Vagina (tissue), 2 donors: ENCODE data around the gene GRM8. TPM values are rescaled to one million over a fixed set of nuclear protein-coding genes. Genes with fewer than 3 reads are reported as not detected.

ENCODE experiments used
- DNase-seq, 2 donors: peaks; one replicate each; pipeline ENCODE4 v3.0.0-alpha.2; 2017; ENCODE audit errors: extremely low spot score in 2 of 2
- H3K27ac ChIP-seq: fragments of 200-600 bp; sonication (generic); one replicate; pipeline ENCODE4 v1.5.1; 2019
- H3K27me3 ChIP-seq: fragments of 200-600 bp; sonication (generic); one replicate; pipeline ENCODE4 v1.5.1; 2019
- H3K36me3 ChIP-seq, 2 donors: fragments of 200-600 bp; sonication (generic); one replicate each; pipeline ENCODE4 v1.5.1; 2017 to 2019
- H3K4me1 ChIP-seq: fragments of 200-600 bp; sonication (generic); one replicate; pipeline ENCODE4 v1.5.1; 2019
- H3K4me3 ChIP-seq, 2 donors: fragments of 200-600 bp; sonication (generic); 1 replicate in 1 of 2; 2 replicates in 1 of 2; pipeline ENCODE4 v1.5.1; 2016 to 2019
- H3K9me3 ChIP-seq: fragments of 200-600 bp; sonication (generic); one replicate; pipeline ENCODE4 v1.5.1; 2019
- CTCF ChIP-seq, 3 experiments: fragments of 450-650 bp in 2 of 3; fragments of 200-600 bp in 1 of 3; sonication (generic) in 1 of 3; IDR thresholded peaks; one replicate each; pipeline ENCODE4 v1.5.1; 2017 to 2019; ENCODE audit warnings: antibody characterized with exemption in 3 of 3, mild to moderate bottlenecking in 2 of 3, moderate library complexity in 2 of 3
- POLR2A ChIP-seq, 2 donors: fragments of 450-650 bp; IDR thresholded peaks; one replicate each; pipeline ENCODE4 v1.6.1; 2017; ENCODE audit warnings: antibody characterized with exemption in 2 of 2, mild to moderate bottlenecking in 2 of 2, moderate library complexity in 2 of 2
- POLR2AphosphoS5 ChIP-seq, 2 donors: sonication (generic); formaldehyde crosslinking; IDR thresholded peaks; one replicate each; pipeline ENCODE4 v1.9.0; 2017; ENCODE audit warnings: antibody characterized with exemption in 2 of 2, mild to moderate bottlenecking in 2 of 2, low read depth in 1 of 2; ENCODE audit not compliant: insufficient read depth in 1 of 2
- intact Hi-C: fragments of 100-400 bp; cut with DNase I; formaldehyde crosslinking; loops from one replicate; pipeline ENCODE4 v1.15.1; 2023
- total RNA-seq: library from RNA; depleted of rRNA; stranded (reverse); fragments of >200 nt; gene quantifications from one replicate; pipeline ENCODE4 v1.2.3, GENCODE V29; 2016

Gene GRM8
- total RNA-seq, 1 donor from 2014 or later = not detected

DNA sequence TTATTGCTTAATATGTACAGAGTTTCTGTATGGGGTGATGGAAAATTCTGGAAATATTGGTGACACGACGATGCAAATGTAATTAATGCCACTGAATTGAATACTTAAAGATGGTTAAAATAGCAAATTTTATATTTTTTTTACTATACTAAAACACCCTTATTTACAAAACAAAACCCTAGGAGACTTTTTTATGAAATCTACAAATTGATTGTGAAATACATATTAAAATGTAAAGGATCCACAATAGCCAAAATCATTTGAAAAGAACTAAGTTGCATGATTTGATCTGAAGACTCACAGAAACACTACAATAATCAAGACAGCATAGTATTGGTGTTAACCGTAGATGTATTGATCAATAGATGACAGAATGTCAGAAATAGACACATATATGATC, 252.0 kb downstream of the GRM8 start:
- Histone ChIP-seq H3K4me3 (no peak overlapping the region), H3K4me1 (no peaks in the 10 kb centered on the region), H3K27me3 (no peaks in the 10 kb centered on the region), H3K9me3 (no peaks in the 10 kb centered on the region), H3K36me3 (no peaks in the 10 kb centered on the region), H3K27ac (no peak overlapping the region)
- no peak for TF ChIP-seq CTCF (IDR thresholded peaks at IDR 0.05)
- no peak for TF ChIP-seq POLR2A (IDR thresholded peaks at IDR 0.05)
- TF ChIP-seq POLR2AphosphoS5 (IDR thresholded peaks at IDR 0.05; ENCODE audit: insufficient read depth in 1 of 2, low read depth in 1 of 2) = no peak
- intact Hi-C loops = no loop called here
- no peak for DNase-seq

DNA sequence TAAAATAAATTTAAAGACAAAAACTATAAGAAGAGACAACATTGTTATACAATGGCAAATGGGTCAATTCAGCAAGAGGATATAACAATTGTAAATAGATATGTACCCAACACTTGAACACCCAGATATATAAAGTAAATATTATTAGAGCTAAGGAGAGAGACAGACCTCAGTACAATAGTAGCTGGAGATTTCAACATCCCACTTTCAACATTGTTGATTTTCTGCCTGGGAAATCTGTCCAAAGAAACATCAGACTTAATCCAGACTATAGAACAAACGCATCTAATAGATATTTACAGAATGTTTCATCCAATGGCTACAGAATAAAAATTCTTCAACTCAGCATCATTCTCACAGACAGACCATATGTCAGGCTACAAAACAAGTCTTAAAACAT, 256.1 kb downstream of the GRM8 start:
- no peaks in the 10 kb centered on the region for H3K9me3 ChIP-seq
- no peak overlapping the region for H3K4me3 ChIP-seq
- H3K27ac ChIP-seq = no peak overlapping the region
- TF ChIP-seq POLR2AphosphoS5 (IDR thresholded peaks at IDR 0.05; ENCODE audit: insufficient read depth in 1 of 2, low read depth in 1 of 2) (no peak), POLR2A (IDR thresholded peaks at IDR 0.05) (no peak), CTCF (IDR thresholded peaks at IDR 0.05) (no peak)
- intact Hi-C loops = no loop called here
- no peaks in the 10 kb centered on the region for H3K36me3 ChIP-seq
- H3K27me3 ChIP-seq = no peaks in the 10 kb centered on the region
- no peaks in the 10 kb centered on the region for H3K4me1 ChIP-seq
- no peak for DNase-seq

DNA sequence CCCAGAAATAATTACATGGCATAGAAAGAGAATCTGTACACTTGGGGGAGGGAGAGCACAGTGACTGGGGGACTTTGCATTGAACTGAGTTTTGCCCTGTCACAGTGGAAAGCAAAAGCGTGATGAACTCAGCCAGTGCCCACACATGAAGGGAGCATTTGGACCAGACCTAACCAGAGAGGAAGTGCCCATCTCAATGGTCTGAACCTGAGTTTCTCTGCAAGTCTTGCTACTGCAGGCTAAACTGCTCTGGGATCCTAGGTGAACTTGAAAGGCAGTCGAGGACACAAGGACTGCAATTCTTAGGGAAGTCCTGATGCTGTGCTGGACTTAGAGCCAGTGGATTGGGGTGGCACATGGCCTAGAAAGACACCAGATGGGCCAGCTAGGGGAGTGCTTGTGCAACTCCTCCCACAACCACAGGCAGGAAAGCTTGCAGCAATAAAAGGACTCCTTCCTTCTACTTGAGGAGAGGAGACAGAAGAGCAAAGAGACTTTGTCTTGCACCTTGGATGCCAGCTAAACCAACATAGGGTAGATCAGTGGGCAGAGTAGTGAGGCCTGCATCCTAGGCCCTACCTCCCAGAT, 259.0 kb downstream of the GRM8 start:
- DNase-seq = no peak
- H3K4me3 ChIP-seq = no peak overlapping the region

GRCh38 chr7:126988022-126988421, 264.7 kb downstream of the GRM8 start:
- Histone ChIP-seq H3K4me3 (no peak overlapping the region), H3K27ac (no peak overlapping the region), H3K4me1 (no peaks in the 10 kb centered on the region), H3K36me3 (no peaks in the 10 kb centered on the region), H3K9me3 (no peaks in the 10 kb centered on the region), H3K27me3 (no peaks in the 10 kb centered on the region)
- no peak for DNase-seq
- TF ChIP-seq CTCF (IDR thresholded peaks at IDR 0.05) (no peak), POLR2A (IDR thresholded peaks at IDR 0.05) (no peak), POLR2AphosphoS5 (IDR thresholded peaks at IDR 0.05; ENCODE audit: insufficient read depth in 1 of 2, low read depth in 1 of 2) (no peak)
- intact Hi-C loops = no loop called here

More for the DNA sequence above, 259.0 kb downstream of the GRM8 start:
- Histone ChIP-seq H3K27ac (no peak overlapping the region), H3K9me3 (no peaks in the 10 kb centered on the region), H3K27me3 (no peaks in the 10 kb centered on the region), H3K36me3 (no peaks in the 10 kb centered on the region), H3K4me1 (no peaks in the 10 kb centered on the region)
- intact Hi-C loops = no loop called here
- TF ChIP-seq POLR2AphosphoS5 (IDR thresholded peaks at IDR 0.05; ENCODE audit: insufficient read depth in 1 of 2, low read depth in 1 of 2) (no peak), CTCF (IDR thresholded peaks at IDR 0.05) (no peak), POLR2A (IDR thresholded peaks at IDR 0.05) (no peak)

GRCh38 chr7:126979722-126980121, 273.0 kb downstream of the GRM8 start:
- intact Hi-C loops = no loop called here
- TF ChIP-seq POLR2AphosphoS5 (IDR thresholded peaks at IDR 0.05; ENCODE audit: insufficient read depth in 1 of 2, low read depth in 1 of 2) (no peak), CTCF (IDR thresholded peaks at IDR 0.05) (no peak), POLR2A (IDR thresholded peaks at IDR 0.05) (no peak)
- Histone ChIP-seq H3K36me3 (no peaks in the 10 kb centered on the region), H3K4me1 (no peaks in the 10 kb centered on the region), H3K9me3 (no peaks in the 10 kb centered on the region), H3K27ac (no peak overlapping the region), H3K27me3 (no peaks in the 10 kb centered on the region), H3K4me3 (no peak overlapping the region)
- no peak for DNase-seq
